ENCODE results near the gene ATP8A2.

ATP8A2 gene

DNA sequence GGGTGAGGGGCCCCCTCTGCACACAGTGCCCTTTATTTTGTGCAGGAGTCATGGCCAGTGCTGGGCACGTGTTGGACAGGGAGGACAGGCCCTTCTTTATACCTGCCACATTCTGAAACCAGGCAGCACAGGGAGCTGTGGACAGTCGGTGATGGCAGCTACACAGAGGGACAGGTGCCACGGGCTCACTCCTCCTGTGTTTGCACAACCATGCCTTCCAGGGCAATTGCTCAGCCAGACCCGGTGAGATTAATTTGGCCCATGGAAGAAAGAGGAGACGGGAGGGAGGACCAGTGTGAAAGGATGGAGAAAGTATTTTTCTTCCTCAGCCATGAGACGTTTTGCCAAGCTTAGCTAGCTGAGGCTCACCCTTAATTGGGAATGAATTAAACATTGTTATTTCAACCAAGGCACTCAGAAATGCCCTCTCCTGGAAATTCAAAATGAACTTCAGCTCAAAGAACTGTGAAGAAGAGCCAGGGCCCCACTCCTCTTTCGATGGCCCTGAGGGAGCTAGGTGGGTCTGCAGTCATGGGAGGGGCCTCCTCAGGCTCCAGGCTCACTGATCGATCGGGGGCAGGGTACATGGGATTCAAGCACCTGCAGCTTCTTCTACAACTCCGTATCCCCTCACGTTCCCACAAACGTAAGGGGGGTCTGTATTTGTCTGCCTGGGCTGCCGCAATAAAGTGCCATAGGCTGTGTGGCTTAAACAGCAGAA, 638.9 kb downstream of the ATP8A2 start:
- TF ChIP-seq, protein P1, sequence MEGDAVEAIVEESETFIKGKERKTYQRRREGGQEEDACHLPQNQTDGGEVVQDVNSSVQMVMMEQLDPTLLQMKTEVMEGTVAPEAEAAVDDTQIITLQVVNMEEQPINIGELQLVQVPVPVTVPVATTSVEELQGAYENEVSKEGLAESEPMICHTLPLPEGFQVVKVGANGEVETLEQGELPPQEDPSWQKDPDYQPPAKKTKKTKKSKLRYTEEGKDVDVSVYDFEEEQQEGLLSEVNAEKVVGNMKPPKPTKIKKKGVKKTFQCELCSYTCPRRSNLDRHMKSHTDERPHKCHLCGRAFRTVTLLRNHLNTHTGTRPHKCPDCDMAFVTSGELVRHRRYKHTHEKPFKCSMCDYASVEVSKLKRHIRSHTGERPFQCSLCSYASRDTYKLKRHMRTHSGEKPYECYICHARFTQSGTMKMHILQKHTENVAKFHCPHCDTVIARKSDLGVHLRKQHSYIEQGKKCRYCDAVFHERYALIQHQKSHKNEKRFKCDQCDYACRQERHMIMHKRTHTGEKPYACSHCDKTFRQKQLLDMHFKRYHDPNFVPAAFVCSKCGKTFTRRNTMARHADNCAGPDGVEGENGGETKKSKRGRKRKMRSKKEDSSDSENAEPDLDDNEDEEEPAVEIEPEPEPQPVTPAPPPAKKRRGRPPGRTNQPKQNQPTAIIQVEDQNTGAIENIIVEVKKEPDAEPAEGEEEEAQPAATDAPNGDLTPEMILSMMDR (IDR thresholded peaks at IDR 0.05; ENCODE audit: extremely low read depth, missing control alignments), result no peak
- peak; percentile 1 for DNase-seq (ENCODE audit: low spot score)

DNA sequence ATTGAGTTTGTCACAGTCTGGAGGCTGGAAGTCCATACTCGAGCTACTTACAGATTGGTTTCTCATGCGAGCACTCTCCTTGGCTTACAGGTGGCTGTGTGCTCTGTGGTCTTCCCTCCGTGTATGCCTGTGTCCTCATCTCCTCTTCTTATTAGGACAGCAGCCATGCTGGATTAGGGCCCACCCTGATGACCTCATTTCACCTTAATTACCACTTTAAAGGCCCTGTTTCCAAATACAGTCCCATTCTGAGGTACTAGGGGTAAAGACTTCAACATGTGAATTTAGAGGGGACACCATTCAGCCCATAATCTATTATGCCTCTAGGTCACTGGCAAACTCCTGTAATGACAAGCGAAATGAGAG, 639.4 kb downstream of the ATP8A2 start:
- no peak for DNase-seq (ENCODE audit: low spot score)
- TF ChIP-seq, protein P1 (IDR thresholded peaks at IDR 0.05; ENCODE audit: extremely low read depth, missing control alignments), result no peak

DNA sequence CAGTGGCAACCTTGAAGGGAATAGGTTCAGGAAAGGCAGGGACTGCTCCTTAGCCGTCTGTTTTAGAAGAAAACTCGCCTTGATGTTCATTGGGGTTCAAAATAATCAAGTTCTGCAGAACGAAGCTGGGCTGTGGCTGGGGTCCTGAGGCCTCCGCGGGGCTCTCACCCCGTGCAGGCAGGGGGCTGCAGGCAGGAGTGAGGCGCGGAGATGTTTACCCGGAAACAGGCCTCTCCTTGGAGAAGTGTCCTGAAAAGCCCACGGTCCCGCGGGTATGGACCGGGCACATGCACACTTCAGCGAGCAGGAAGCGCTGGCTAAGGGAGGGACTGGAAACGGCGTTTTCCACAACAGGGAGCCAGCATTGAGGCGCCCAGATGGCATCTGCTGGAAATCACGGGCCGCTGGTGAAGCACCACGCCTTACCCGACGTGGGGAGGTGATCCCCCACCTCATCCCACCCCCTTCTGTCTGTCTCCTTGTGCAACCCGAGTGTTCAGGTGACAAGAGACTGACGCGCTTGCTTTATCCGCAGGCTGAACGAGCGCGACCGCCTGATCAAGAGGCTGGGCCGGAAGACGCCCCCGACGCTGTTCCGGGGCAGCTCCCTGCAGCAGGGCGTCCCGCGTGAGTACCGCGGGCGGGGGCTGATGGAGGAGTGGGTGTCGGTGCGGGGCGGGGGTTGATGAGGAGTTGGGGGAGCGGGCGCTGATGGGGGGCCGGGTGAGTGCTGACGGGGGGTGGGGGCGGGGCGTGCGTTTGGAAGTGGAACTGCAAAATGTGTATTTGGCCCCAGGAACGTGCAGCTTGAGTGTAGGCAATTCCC, 640.4 kb downstream of the ATP8A2 start:
- DNase-seq (ENCODE audit: low spot score), result no peak

DNA sequence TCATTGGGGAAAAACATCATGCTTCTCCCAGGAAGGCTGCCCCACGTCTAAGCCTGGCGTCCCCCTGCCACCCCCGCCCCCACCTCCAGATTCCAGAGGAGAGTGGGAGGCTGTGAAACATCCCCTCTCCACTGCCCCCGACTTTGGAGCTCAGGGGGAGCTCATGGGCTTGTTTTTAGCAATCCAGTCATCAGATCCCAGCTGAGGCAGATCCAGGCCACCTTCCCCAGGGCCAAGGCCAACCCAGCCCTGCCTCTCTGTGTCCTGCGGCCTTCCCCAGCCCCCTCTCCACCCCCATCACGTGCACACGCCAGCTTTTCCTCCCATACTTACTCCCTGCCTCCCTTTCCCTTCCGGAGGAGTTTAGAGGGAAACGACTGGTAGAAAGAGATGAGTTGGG, 641.2 kb downstream of the ATP8A2 start:
- peak; percentile 3 for DNase-seq (ENCODE audit: low spot score)
- TF ChIP-seq, protein P1 (IDR thresholded peaks at IDR 0.05; ENCODE audit: extremely low read depth, missing control alignments), result no peak

More for the DNA sequence above, 640.4 kb downstream of the ATP8A2 start:
- TF ChIP-seq, protein P1 (IDR thresholded peaks at IDR 0.05; ENCODE audit: extremely low read depth, missing control alignments), result no peak

DNA sequence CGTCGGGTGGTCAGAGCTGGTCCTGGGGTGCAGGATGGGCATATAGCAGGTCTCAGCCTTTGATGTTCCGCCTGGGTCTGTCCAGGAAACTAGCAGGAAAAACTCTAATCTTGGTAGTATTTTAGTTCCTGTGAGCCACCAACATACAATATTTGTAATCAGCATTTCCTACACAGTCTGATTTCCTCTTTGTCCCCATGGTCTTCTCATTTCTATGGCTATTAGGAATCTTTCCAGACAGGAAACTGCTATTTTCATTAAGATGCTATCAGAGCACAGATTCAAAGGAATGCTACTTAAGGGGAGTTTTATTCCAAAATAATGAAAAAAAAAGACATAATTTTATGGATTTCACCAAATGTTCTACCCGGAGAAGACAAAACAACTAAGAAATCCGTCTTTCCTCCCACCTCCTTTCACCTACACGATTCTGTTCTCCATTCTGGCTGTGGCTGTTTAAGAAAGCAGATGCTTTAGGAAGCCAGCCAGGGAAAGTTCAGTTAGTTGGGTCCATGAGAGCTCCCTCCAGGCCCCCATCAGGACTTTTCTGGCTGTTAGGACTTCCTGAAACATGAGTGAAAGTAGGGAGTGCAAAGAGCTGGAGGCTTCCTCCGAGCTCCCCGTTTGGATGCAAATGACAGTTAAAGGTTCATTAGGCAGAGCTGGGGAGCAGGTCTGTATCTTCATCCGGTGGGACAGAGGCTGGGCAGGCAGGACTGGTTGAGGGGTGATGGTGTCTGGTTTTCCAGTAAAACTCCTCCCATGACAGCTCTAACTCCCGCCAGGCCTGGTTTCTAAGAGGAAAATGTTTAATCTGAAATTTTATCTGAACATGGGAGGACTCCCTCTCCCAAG, 643.7 kb downstream of the ATP8A2 start:
- peak; percentile 4 for DNase-seq (ENCODE audit: low spot score)
- TF ChIP-seq, protein P1 (IDR thresholded peaks at IDR 0.05; ENCODE audit: extremely low read depth, missing control alignments), result no peak

DNA sequence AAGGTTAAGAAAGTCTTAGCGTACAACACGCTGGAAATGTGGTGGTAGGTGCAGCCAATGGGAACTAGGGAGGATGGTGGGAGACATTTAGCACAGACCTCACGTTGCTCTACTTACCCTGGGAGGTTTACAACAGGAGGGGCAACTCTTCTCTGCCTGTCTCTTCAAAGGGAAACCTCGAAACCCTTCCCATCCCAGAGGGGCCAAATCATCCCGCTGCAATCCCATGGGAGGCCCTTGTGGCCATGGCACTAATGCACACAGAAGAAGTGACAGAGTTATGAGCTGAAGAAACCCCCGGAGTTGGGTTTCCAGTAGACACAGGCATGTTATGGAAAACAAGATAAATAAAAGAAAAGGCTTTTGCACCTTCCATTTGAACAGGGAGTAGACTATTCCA, 644.4 kb downstream of the ATP8A2 start:
- DNase-seq (ENCODE audit: low spot score), result no peak
- TF ChIP-seq, protein P1 (IDR thresholded peaks at IDR 0.05; ENCODE audit: extremely low read depth, missing control alignments), result no peak
